GM18517 (cell line): Measurements from ENCODE around the gene EPHA4.

ENCODE experiments used
- ATAC-seq: cut with Tn5 transposase; IDR thresholded peaks from one replicate; pipeline ENCODE4 v1.9.1; 2021; ENCODE audit warnings: mild to moderate bottlenecking, moderate library complexity; ENCODE audit not compliant: unreplicated experiment

Gene EPHA4

GRCh38 chr2:221506469-221506868 is 65.6 kb downstream of the EPHA4 start:
- ATAC-seq: no peak

- ATAC-seq: no peak
These were observed 66.5 kb downstream of the EPHA4 start for GRCh38 chr2:221505605-221506004.

GRCh38 chr2:221504905-221505304 is 67.2 kb downstream of the EPHA4 start:
- no peak for ATAC-seq

- ATAC-seq: no peak
These were observed 68.1 kb downstream of the EPHA4 start for GRCh38 chr2:221503965-221504364.

- no peak for ATAC-seq
These were observed 69.7 kb downstream of the EPHA4 start for GRCh38 chr2:221502270-221503010.

GRCh38 chr2:221501883-221502269 is 70.2 kb downstream of the EPHA4 start:
- ATAC-seq: no peak

GRCh38 chr2:221501210-221501882 is 70.8 kb downstream of the EPHA4 start:
- no peak for ATAC-seq

GRCh38 chr2:221500501-221501209 is 71.4 kb downstream of the EPHA4 start:
- ATAC-seq: no peak

- ATAC-seq: no peak
These were observed 76.4 kb downstream of the EPHA4 start for GRCh38 chr2:221495731-221496130.

GRCh38 chr2:221494556-221494955 is 77.5 kb downstream of the EPHA4 start:
- no peak for ATAC-seq

- ATAC-seq: no peak
These were observed 78.7 kb downstream of the EPHA4 start for GRCh38 chr2:221493391-221493790.

GRCh38 chr2:221492636-221493035 is 79.5 kb downstream of the EPHA4 start:
- ATAC-seq: no peak

GRCh38 chr2:221490506-221491060 is 81.5 kb downstream of the EPHA4 start:
- ATAC-seq: no peak

GRCh38 chr2:221488136-221488807 is 83.8 kb downstream of the EPHA4 start:
- no peak for ATAC-seq

GRCh38 chr2:221486106-221486505 is 86.0 kb downstream of the EPHA4 start:
- no peak for ATAC-seq

- no peak for ATAC-seq
These were observed 86.6 kb downstream of the EPHA4 start for GRCh38 chr2:221485503-221485870.

GRCh38 chr2:221484761-221485502 is 87.2 kb downstream of the EPHA4 start:
- ATAC-seq: no peak

- ATAC-seq: no peak
These were observed 89.2 kb downstream of the EPHA4 start for GRCh38 chr2:221482666-221483455.

- ATAC-seq: no peak
These were observed 91.3 kb downstream of the EPHA4 start for GRCh38 chr2:221480821-221481220.

- ATAC-seq: no peak
These were observed 91.9 kb downstream of the EPHA4 start for GRCh38 chr2:221480163-221480562.
